GM21786 (cell line): ENCODE measurements around the gene ATG101.

Experiments used
- ATAC-seq: cut with Tn5 transposase; IDR thresholded peaks from one replicate; pipeline ENCODE4 v1.9.1; 2021; ENCODE audit not compliant: unreplicated experiment

ATG101 gene

DNA sequence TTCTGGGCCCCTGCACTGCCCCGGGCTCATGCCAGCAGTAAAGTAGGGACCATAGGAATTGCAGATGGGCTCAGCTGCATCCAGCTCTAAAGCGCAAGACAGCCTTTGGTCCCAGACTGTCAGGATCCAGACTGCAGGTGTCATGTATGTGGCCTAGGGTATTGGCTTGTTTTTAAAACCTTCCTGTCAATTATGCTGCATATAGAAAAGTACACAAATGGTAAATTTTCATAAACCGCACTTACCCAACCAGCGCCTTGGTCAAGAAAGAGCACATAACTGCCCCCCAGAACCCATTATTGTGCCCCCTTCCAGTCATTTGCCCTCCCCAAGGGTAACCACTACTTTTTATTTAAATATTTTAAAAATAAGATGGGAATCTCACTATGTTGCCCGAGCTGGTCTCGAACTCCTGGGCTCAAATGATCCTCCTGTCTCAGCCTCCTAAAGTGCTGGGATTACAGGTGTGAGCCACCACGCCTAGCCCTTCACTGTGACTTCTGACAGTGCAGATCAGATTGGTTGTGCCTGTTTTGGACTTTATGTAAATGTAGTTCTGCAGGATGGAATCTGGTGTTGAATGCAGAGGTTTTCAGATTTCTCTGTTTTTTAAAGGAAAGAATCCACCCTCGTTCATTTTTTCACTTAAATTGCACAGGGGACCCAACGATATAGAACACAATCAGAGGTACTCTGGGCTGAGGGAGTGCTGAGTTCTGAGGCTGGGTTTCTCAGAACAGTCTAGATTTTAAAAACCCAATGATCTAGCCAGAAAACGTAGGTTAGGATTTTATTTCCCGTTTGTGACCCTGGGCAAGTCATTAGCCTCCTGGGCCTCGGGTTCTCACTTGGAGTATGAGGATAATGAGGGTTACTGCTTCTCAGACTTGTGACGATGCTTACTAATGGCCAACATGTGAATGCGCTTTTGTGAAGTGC is 11.9 kb upstream of the ATG101 start:
- ATAC-seq: no peak

GRCh38 chr12:52058631-52059361 is 11.0 kb upstream of the ATG101 start:
- no peak for ATAC-seq

DNA sequence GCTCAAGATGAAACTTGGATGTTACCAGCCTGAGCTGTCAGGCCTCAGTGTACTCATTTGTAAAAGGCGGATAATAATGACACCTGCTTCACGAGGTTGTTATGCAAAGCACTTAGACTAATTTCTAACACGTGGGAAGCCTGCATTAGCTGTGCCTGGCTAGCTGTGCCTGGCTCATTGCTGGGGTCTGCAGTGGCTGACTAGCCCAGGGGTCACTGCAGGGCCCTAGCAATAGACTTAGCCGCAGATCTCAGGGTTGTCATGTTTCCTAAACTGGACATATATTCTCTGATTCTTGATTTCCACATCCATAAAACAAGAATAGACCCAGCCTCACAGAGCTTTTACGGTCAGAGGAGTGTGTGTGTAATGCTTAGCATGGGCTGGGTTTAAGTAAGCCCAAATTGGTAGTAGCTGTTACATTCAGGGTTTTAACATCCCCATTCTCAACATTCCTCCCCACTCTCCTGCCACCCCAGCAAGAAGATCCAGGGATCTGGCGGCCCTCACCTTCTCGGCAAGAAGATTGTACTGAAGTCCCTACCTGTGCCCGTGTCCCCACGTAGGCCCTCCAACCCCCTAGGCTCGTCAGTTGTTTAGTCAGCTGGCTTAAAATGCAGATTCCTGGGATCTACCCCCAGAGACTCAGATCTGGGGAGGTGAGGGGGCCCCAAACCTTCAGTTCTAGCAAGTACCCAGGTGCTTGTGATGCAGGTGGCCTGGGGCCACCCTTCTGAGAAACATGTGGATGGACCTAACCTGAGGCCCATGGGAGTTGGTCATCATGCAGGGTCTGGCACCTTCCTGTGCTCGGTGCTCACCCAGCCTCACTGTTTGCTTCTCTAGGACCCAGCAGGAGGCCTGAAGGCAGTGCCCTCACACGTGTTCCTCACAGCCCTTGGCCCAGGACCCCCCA is 9.9 kb upstream of the ATG101 start:
- ATAC-seq: no peak

DNA sequence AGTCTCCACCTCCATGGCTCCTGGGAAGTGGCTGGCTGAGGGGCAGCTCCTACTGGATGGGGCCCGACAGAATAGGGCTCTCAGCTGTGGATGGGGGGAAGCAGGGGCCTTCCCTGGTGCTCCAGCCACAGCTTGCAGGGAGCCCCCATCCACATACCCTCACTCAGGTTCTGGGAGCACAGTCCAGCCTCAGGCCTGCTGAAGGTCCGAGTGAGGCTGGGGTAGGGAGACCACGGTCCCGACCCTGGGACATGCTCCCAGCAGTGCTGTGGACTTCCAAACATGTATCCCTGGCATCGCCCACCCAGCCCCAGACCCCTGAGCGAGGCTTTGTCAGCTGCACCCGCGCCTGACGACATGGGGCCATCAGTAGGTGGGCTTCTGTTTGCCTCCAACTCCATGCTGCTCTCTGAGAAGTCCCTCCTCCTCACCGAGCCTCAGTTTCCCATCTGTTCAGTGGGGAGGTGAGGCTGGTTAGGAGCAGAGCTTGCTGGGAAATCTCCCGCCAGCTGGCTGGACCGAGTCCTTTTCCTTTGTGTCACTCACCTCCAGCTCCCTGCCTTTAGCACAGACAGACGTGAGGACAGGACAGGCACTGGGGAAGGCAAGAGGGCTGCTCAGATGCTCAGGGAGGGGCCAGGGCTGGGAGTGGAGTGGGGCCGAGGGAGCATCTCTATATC is 9.1 kb upstream of the ATG101 start:
- ATAC-seq: no peak

GRCh38 chr12:52061470-52062166 is 8.2 kb upstream of the ATG101 start:
- no peak for ATAC-seq

DNA sequence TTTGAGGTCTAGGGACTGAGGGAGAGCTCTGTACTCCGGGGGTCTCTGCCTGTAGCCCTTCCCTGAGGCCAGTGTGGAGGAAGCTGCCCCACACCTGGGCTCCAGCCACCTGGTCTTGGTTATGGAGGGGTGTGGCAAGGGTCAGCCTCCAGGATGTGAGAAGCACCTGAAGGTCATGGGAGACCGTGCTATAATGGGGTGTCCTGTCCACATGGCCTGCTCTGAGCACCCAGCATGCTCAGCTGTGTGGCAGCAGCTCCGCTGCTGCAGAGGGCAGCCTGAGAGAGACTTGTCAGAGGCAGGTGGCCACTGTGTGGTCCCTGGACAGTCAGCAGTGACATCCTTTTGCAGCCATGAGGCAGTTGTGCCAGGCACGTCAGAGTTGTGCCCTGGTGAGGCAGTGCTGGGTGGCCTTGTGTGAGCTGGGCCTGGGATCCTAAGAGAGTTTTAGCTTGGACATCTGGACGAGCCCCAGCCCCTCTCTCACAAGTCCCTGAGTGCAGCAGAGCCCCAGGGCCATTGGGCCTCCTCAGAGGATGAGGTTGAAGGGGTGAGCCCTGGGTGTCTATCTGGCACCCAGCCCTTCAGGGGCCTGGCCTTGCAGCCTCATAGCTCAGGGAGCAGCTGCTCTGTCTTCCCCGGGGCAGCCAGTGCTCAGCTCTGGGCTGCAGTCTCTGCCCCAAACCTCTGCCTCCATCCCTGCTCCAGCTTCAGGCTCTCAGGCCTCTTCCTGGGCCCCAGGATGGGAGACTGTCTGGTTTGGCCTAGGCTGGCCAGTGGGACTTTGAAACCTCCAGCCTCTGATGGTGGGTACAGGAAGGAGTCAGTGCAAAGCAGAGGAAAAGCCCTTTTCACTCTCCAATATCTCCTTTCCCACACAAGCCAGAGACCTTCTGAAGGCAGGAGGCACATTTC is 7.4 kb upstream of the ATG101 start:
- no peak for ATAC-seq

GRCh38 chr12:52063082-52063924 is 6.5 kb upstream of the ATG101 start:
- ATAC-seq: no peak

GRCh38 chr12:52063981-52064649 is 5.7 kb upstream of the ATG101 start:
- no peak for ATAC-seq

GRCh38 chr12:52066346-52067080 is 3.3 kb upstream of the ATG101 start:
- no peak for ATAC-seq

- ATAC-seq: no peak
Measured at GRCh38 chr12:52067081-52067374, 2.8 kb upstream of the ATG101 start.

DNA sequence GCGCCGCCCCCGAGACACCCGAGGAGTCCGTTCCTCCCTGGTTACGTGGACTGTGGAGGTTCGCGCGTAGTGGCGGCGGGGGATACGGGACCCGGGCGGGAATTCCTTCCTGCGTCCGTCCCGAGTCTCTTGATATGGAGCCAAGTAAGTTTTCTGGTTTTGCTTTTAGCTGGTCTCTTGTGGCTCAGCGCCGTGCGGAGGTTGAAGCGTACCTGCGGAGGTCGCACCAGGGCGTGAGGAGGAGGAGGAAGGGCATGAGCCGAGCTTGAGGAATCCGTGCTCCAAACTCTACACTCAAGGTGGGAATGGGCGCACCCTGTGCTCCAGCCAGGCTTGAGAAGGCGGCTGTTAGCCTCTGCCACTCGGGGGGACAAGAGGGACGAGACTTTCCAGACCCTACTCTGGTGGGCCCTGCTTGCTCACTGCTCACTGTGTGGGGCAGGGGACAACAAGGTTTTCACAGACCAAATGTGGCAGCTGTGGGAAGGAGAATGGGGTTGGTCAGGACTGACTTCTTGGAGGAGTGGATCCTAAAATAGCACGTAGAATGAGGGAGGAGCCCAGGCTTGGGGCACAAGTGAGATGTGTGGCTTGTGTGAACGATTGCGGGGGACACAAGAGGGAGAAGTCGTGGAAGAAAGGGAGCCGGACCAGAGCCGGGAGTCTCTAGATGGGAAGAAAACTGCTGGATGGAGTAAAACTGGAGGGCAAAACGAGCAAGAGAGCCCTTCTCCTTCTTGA is 577 bp downstream of the ATG101 start:
- ATAC-seq: peak; percentile 1

DNA sequence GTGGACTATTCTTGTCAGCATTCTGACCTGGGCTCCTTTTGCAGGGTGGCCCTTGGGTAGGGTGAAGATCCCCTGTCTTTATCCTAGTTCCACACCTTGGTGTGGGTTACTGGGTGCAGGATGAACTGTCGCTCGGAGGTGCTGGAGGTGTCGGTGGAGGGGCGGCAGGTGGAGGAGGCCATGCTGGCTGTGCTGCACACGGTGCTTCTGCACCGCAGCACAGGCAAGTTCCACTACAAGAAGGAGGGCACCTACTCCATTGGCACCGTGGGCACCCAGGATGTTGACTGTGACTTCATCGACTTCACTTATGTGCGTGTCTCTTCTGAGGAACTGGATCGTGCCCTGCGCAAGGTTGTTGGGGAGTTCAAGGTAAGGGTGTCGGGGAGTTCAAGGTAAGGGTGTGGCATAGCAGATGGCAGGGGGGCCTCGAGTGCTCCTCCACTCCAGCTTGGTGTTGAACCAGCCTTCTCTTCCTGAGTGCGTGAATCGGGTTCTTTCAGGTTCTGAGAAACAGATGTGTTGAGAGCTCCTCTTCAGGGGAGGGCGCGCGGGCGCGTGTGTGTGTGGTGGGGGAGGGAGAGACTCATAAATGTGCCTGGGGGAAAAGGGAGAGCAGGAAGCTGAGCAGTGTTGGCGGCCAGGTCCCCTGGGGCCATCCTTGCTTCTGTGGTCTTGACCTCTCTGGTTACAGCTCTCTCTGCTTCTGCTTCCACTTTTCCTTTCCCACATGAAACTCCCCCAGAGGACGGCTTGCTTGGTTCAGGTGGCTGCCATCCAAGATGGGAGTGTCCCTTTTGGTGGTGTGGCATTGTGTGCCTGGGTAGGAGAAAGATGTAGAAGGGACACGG is 4.0 kb downstream of the ATG101 start:
- no peak for ATAC-seq

- ATAC-seq: no peak
Measured at GRCh38 chr12:52074971-52075724, 5.4 kb downstream of the ATG101 start.

DNA sequence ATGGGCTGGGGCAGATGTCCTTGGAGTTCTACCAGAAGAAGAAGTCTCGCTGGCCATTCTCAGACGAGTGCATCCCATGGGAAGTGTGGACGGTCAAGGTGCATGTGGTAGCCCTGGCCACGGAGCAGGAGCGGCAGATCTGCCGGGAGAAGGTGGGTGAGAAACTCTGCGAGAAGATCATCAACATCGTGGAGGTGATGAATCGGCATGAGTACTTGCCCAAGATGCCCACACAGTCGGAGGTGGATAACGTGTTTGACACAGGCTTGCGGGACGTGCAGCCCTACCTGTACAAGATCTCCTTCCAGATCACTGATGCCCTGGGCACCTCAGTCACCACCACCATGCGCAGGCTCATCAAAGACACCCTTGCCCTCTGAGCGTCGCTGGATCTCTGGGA is 7.0 kb downstream of the ATG101 start:
- no peak for ATAC-seq

DNA sequence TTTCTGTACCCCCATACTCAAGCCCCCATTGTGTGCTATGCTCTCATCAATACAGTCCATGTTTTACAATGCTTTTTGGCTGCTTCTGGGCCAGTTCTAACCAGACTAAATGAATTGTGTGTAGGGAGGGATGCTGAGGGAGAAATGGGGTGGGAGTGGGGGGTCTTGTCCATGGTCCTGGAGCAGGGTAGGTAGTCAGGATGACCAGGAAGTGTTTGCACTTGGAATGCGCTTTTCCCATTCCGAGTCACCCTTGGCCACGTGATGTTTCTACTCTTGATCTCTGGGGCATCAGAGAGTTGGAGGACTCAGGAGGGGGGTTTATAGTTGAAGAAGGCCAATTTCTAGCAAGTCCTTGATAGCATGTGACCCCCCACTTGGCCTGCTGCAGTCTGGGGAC is 8.5 kb downstream of the ATG101 start:
- no peak for ATAC-seq
